Cardiac muscle cell (in vitro differentiated cells and primary cell): Measurements from ENCODE around the gene MAPKAPK2. TPM values are rescaled to one million over a fixed set of nuclear protein-coding genes. Genes with fewer than 3 reads are reported as not detected.
"Not testable (repeated sequence)": the region's sequence is repeated elsewhere in the genome, so short reads cannot be mapped to it uniquely, and the experiment has no call there.

Experiments
- DNase-seq, 2 donors: peaks; one replicate each; pipeline versions ENCODE4 v3.0.0 to v3.0.0-alpha.2; 2010 to 2017; ENCODE audit warnings: low read depth in 1 of 2, low spot score in 1 of 2
- H3K27ac ChIP-seq: fragments of 200-600 bp; sonication (generic); 2 replicates; pipeline ENCODE4 v1.5.1; 2016
- H3K27me3 ChIP-seq: fragments of 200-600 bp; sonication (generic); 2 replicates; pipeline ENCODE4 v1.6.0; 2016; ENCODE audit warnings: control low read depth
- H3K36me3 ChIP-seq: fragments of 200-600 bp; sonication (generic); 2 replicates; pipeline ENCODE4 v1.5.1; 2016; ENCODE audit warnings: control low read depth
- H3K4me1 ChIP-seq: fragments of 200-600 bp; sonication (generic); 2 replicates; pipeline ENCODE4 v1.8.1; 2017; ENCODE audit warnings: low read depth, mild to moderate bottlenecking, mixed run types
- H3K4me3 ChIP-seq: fragments of 200-600 bp; sonication (generic); 2 replicates; pipeline ENCODE4 v1.5.1; 2016; ENCODE audit warnings: mild to moderate bottlenecking
- H3K9me3 ChIP-seq: fragments of 200-600 bp; sonication (generic); 2 replicates; pipeline ENCODE4 v1.5.1; 2017; ENCODE audit warnings: low read depth, mild to moderate bottlenecking, control low read depth
- polyA plus RNA-seq: library from polyadenylated mRNA; unstranded; fragments of >200 nt; fragmentation: Nextera tagmentation; extraction: Ambion mirVana; gene quantifications from 2 replicates; pipeline ENCODE4 v1.2.1, GENCODE V29; 2016
- total RNA-seq: library from RNA; depleted of rRNA; stranded (reverse); fragments of >200 nt; gene quantifications from 2 replicates; pipeline ENCODE4 v1.2.3, GENCODE V29; 2016
- TF ChIP-seq, protein P1 (sequence below): IDR thresholded peaks from 2 replicates; pipeline ENCODE4 v1.5.1; 2012; ENCODE audit warnings: low read depth, mild to moderate bottlenecking, low read length

The MAPKAPK2 gene
- total and polyA plus RNA-seq, 2 experiments from 2014 or later, result 31.4 to 117 TPM

DNA sequence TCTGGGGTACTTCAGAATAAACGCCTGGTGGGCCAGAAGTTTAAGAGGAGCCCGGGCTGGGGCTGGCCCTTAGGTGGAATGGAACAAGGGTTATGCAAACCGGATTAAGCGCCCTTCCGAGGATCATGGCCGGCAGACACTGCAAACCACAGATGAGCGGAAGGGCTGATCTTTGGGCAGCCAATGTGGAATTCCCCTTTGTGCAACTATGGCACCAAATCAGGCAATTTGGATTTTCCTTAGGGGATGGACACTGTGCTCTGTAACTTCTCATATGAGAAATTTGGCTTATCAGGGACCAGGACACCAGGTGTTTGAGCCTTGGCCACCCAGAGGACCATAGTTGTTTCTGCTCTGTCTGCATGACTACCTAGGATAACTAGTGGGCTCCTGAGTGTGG, 93.3 kb downstream of the MAPKAPK2 start:
- H3K36me3 ChIP-seq, result no peaks in the 10 kb centered on the region
- no peaks in the 10 kb centered on the region for H3K4me1 ChIP-seq
- no peak overlapping the region for H3K27ac ChIP-seq
- H3K27me3 ChIP-seq, result no peaks in the 10 kb centered on the region
- TF ChIP-seq, protein P1, sequence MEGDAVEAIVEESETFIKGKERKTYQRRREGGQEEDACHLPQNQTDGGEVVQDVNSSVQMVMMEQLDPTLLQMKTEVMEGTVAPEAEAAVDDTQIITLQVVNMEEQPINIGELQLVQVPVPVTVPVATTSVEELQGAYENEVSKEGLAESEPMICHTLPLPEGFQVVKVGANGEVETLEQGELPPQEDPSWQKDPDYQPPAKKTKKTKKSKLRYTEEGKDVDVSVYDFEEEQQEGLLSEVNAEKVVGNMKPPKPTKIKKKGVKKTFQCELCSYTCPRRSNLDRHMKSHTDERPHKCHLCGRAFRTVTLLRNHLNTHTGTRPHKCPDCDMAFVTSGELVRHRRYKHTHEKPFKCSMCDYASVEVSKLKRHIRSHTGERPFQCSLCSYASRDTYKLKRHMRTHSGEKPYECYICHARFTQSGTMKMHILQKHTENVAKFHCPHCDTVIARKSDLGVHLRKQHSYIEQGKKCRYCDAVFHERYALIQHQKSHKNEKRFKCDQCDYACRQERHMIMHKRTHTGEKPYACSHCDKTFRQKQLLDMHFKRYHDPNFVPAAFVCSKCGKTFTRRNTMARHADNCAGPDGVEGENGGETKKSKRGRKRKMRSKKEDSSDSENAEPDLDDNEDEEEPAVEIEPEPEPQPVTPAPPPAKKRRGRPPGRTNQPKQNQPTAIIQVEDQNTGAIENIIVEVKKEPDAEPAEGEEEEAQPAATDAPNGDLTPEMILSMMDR, result no peak
- no peak overlapping the region for H3K4me3 ChIP-seq
- no peaks in the 10 kb centered on the region for H3K9me3 ChIP-seq
- DNase-seq, result no peak

- not testable (repeated sequence) for H3K27me3 ChIP-seq
Observed at GRCh38 chr1:206778911-206779310, 94.2 kb downstream of the MAPKAPK2 start.

DNA sequence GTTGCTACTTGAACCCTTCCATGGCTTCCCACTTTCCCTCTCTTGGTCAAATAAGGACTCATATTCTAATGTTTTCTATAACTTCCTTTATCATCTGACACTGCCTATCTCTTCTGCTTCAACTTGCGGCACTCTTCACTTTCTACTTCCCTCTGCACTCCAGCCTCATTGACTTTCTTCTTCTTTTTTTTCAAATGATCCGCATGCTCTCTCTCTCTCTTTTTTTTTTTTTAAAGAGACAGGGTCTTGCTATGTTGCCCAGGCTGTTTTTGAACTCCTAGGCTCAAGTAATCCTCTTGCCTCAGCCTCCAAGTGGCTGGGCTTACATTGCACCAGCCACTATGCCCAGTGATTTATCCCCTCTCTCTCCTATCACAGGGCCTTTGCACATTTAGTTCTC, 94.9 kb downstream of the MAPKAPK2 start:
- TF ChIP-seq, protein P1, result no peak
- DNase-seq, result no peak
- H3K27me3 ChIP-seq, result no peaks in the 10 kb centered on the region
- H3K4me3 ChIP-seq, result no peak overlapping the region
- H3K27ac ChIP-seq, result no peak overlapping the region
- H3K9me3 ChIP-seq, result no peaks in the 10 kb centered on the region
- H3K4me1 ChIP-seq, result no peaks in the 10 kb centered on the region
- H3K36me3 ChIP-seq, result no peaks in the 10 kb centered on the region

More at GRCh38 chr1:206778911-206779310, 94.2 kb downstream of the MAPKAPK2 start:
- H3K9me3 ChIP-seq, DNase-seq, H3K27ac ChIP-seq, H3K36me3 ChIP-seq, H3K4me3 ChIP-seq, H3K4me1 ChIP-seq: not testable (repeated sequence)

- Histone ChIP-seq H3K9me3 (no peaks in the 10 kb centered on the region), H3K4me3 (no peak overlapping the region), H3K27ac (no peak overlapping the region), H3K27me3 (no peaks in the 10 kb centered on the region), H3K4me1 (no peaks in the 10 kb centered on the region), H3K36me3 (no peaks in the 10 kb centered on the region)
- TF ChIP-seq, protein P1, result no peak
- DNase-seq, result no peak
Observed at GRCh38 chr1:206782448-206782847, 97.7 kb downstream of the MAPKAPK2 start.

GRCh38 chr1:206783506-206783905, 98.8 kb downstream of the MAPKAPK2 start:
- TF ChIP-seq, protein P1, result no peak
- no peaks in the 10 kb centered on the region for H3K4me1 ChIP-seq
- H3K4me3 ChIP-seq, result no peak overlapping the region
- H3K9me3 ChIP-seq, result no peaks in the 10 kb centered on the region
- H3K27ac ChIP-seq, result no peak overlapping the region
- no peaks in the 10 kb centered on the region for H3K27me3 ChIP-seq
- no peak for DNase-seq
- no peaks in the 10 kb centered on the region for H3K36me3 ChIP-seq

Other genes starting within 250 kb of the MAPKAPK2 start
- 22.8 and 24.7 TPM in 2 replicates for gene IKBKE, start 214.4 kb upstream of the MAPKAPK2 start, total RNA-seq
- 13.6 and 27.0 TPM in 2 replicates for gene IKBKE, start 214.4 kb upstream of the MAPKAPK2 start, polyA plus RNA-seq
- 45.3 and 50.7 TPM in 2 replicates for gene RASSF5, start 177.4 kb upstream of the MAPKAPK2 start, total RNA-seq
- 40.9 and 42.0 TPM in 2 replicates for gene RASSF5, start 177.4 kb upstream of the MAPKAPK2 start, polyA plus RNA-seq
- gene EIF2D, start 72.4 kb upstream of the MAPKAPK2 start, total RNA-seq, result 46.1 and 67.2 TPM in 2 replicates
- 44.7 and 45.7 TPM in 2 replicates for gene EIF2D, start 72.4 kb upstream of the MAPKAPK2 start, polyA plus RNA-seq
- gene DYRK3, start 49.4 kb upstream of the MAPKAPK2 start, total RNA-seq, result 14.1 and 21.2 TPM in 2 replicates
- 8.4 and 16.6 TPM in 2 replicates for gene DYRK3, start 49.4 kb upstream of the MAPKAPK2 start, polyA plus RNA-seq
- not detected in 2 replicates for gene IL19, start 85.9 kb downstream of the MAPKAPK2 start, total RNA-seq
- gene IL19, start 85.9 kb downstream of the MAPKAPK2 start, polyA plus RNA-seq, result not detected in 2 replicates
- gene IL10, start 87.6 kb downstream of the MAPKAPK2 start, total RNA-seq, result not detected in 2 replicates
- not detected in 2 replicates for gene IL10, start 87.6 kb downstream of the MAPKAPK2 start, polyA plus RNA-seq
- not detected in 2 replicates for gene IL20, start 180.7 kb downstream of the MAPKAPK2 start, total RNA-seq
- gene IL20, start 180.7 kb downstream of the MAPKAPK2 start, polyA plus RNA-seq, result not detected in 2 replicates
- not detected in 2 replicates for gene IL24, start 212.5 kb downstream of the MAPKAPK2 start, total RNA-seq
- not detected in 2 replicates for gene IL24, start 212.5 kb downstream of the MAPKAPK2 start, polyA plus RNA-seq
- gene FCMR, start 237.0 kb downstream of the MAPKAPK2 start, total RNA-seq, result not detected in 2 replicates
- gene FCMR, start 237.0 kb downstream of the MAPKAPK2 start, polyA plus RNA-seq, result not detected in 2 replicates